Measurements from ENCODE around the gene TGFBR3L. TPM values are rescaled to one million over a fixed set of nuclear protein-coding genes. Genes with fewer than 3 reads are reported as not detected.
"Not testable (repeated sequence)": the region's sequence is repeated elsewhere in the genome, so short reads cannot be mapped to it uniquely, and the experiment has no call there.

Gene TGFBR3L
- total and polyA plus RNA-seq, 9 donors = 0.18 to 6.9 (median 1.0) TPM; not detected in 6

DNA sequence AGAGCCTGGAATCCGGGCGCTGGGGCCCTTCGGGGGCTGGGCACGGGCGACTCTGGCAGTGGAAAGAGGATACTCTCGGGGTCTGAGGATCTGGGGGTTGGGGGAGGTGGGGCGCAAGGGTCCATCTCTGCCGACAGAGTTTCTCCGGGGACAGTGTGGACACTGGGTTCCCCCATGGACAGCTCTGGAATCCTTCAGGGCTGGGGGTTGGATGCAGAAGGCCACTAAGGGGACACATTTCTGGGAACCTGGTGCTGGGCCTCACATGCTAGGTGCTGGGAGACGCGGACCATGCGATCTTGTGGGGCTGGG, 2.3 kb downstream of the TGFBR3L start:
- peak overlapping the region; percentile 26 for H3K4me3 ChIP-seq
- 11 to 17% (median 12%) methylated on average over 11 to 12 of the region's 12 CpGs for WGBS, 3 donors
- no peak overlapping the region for H3K27ac ChIP-seq
- no peak for DNase-seq
- peaks cover 6% of the 10 kb centered on the region for H3K27me3 ChIP-seq
- intact Hi-C loops (cut with DNase I) = no loop called here
- no peaks in the 10 kb centered on the region for H3K36me3 ChIP-seq
- no peaks in the 10 kb centered on the region for H3K9me3 ChIP-seq
- TF ChIP-seq EP300 (IDR thresholded peaks at IDR 0.05) (no peak), CTCF (IDR thresholded peaks at IDR 0.05) (no peak), POLR2A (IDR thresholded peaks at IDR 0.05) (no peak)
- H3K4me1 ChIP-seq (ENCODE audit: insufficient read depth) = peaks cover 17% of the 10 kb centered on the region

DNA sequence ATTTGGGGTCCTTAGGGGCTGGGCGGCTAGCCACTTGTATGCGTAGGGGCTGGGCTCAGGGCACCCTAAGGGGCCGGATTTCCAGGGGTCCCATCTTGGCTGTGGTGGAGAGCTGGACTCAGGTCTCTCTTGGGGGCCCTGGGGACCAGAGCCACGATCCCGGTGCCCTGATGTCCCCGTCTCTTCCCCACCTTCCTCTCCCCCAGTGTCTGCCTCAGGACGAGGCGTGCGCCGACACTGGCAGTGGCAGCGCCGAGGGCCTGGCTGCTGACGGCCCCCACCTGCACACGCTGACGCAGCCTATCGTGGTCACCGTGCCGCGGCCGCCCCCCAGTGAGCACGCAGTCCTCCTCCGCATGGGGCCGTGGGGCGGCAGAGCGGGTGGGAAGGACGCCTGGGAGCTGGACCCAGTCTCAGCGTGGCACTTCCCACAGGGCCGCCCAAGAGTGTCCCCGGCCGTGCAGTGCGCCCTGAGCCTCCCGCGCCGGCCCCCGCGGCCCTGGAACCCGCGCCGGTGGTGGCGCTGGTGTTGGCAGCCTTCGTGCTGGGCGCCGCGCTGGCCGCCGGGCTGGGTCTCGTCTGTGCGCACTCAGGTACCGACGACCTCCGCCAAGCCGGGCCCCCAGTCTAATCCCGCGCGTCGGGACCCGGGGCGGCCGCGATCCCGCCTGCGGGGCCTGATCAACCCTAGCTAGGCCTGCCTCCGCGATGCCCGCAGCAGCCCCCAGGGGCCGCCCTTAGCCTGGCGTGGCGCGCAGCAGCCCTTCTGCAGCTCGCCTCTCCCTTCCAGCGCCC, 2.8 kb downstream of the TGFBR3L start:
- no peaks in the 10 kb centered on the region for H3K9me3 ChIP-seq
- no peaks in the 10 kb centered on the region for H3K36me3 ChIP-seq
- peaks cover 21% of the 10 kb centered on the region for H3K4me1 ChIP-seq (ENCODE audit: insufficient read depth)
- TF ChIP-seq POLR2A (IDR thresholded peaks at IDR 0.05) (no peak), CTCF (IDR thresholded peaks at IDR 0.05) (peak in 2 of 3 donors; percentile 19 to 52)
- peak in 4 of 5 donors; percentile 49 to 76 (median 64) for DNase-seq
- peaks cover 6% of the 10 kb centered on the region for H3K27me3 ChIP-seq
- H3K27ac ChIP-seq = no peak overlapping the region
- peak overlapping the region; percentile 26 for H3K4me3 ChIP-seq
- WGBS, 3 donors = 1% methylated on average over 58 to 71 of the region's 71 CpGs
- intact Hi-C loops (cut with DNase I) = no loop called here

DNA sequence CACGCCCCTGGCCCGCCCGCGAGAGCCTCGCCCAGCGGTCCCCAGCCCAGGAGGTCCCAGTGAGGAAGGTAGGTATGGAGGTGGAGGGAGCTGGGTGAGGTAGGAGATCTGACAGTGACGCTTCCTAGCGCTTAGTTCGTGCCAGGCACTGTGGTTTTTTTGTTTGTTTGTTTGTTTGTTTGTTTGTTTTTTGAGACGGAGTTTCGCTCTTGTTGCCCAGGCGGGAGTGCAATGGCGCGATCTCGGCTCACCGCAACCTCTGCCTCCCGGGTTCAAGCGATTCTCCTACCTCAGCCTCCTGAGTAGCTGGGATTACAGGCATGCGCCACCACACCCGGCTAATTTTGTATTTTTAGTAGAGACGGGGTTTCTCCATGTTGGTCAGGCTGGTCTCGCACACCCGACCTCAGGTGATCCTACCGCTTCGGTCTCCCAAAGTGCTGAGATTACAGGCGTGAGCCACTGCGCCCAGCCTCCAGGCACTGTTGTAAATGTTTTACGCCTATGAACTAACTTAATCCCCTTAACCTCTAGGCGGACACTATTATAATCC, 3.5 kb downstream of the TGFBR3L start:
- H3K9me3 ChIP-seq; DNase-seq; H3K4me3 ChIP-seq; H3K27ac ChIP-seq; intact Hi-C loops (cut with DNase I); H3K27me3 ChIP-seq; H3K36me3 ChIP-seq: not testable (repeated sequence)
- WGBS, 3 donors = 34 to 45% (median 35%) methylated on average over 29 of the region's 29 CpGs
- H3K4me1 ChIP-seq (ENCODE audit: insufficient read depth) = peaks cover 21% of the 10 kb centered on the region

DNA sequence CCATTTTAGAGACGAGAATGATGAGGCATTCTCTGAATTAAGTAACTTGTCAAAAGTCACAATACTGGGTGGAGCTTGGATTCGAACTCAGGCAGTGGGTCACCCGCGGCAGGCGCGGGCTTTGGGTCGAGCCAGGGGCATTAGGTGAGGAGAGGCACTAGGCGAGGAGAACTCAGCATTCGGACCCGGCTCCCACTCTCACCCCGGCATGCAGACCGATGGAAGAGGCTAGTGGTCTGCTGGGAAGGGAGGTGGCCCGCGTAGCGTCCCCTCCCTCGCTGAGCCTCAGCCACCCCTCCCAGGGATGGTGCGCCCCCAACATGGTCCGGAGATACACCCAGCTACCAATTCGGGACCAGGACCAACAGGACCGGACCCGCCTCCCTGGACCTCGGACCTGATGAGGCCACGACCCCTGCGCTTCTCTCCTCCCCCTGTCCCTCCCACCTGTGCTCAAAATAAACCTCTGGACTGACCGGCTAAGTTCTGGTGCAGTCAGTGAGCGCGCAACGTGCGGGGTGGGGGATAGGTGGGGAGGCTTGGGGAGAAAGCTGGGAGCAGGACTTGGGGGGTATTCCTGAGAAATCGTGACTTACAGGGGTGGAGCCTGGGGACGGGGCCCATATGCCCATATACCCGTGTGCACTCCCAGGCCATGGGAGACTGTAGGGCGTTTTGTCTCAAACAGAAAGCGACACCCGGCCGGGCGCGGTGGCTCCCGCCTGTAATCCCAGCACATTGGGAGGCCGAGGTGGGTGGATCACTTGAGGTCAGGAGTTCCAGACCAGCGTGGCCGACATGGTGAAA, 4.2 kb downstream of the TGFBR3L start:
- intact Hi-C loops (cut with DNase I) = no loop called here
- peak in 3 of 5 donors; percentile 53 to 56 (median 56) for DNase-seq
- Histone ChIP-seq H3K27me3 (peaks cover 6% of the 10 kb centered on the region), H3K36me3 (no peaks in the 10 kb centered on the region), H3K27ac (no peak overlapping the region), H3K4me1 (ENCODE audit: insufficient read depth) (peaks cover 21% of the 10 kb centered on the region), H3K4me3 (no peak overlapping the region), H3K9me3 (no peaks in the 10 kb centered on the region)
- WGBS, 3 donors = 44 to 64% (median 47%) methylated on average over 42 of the region's 42 CpGs
- TF ChIP-seq POLR2A (IDR thresholded peaks at IDR 0.05) = no peak
- TF ChIP-seq CTCF (IDR thresholded peaks at IDR 0.05) = no peak
- no peak for TF ChIP-seq EP300 (IDR thresholded peaks at IDR 0.05)

Measured in ovary (tissue), 9 donors.